GM12874 (cell line): ENCODE results near the gene MPDZ.

Source experiments
- CTCF ChIP-seq: IDR thresholded peaks from 2 replicates; pipeline ENCODE4 v1.5.1; 2011; ENCODE audit warnings: low read depth, mild to moderate bottlenecking, control low read depth, low read length, moderate library complexity; ENCODE audit not compliant: insufficient read depth

MPDZ gene

GRCh38 chr9:13274886-13275641, 4.4 kb downstream of the MPDZ start:
- no peak for TF ChIP-seq CTCF

DNA sequence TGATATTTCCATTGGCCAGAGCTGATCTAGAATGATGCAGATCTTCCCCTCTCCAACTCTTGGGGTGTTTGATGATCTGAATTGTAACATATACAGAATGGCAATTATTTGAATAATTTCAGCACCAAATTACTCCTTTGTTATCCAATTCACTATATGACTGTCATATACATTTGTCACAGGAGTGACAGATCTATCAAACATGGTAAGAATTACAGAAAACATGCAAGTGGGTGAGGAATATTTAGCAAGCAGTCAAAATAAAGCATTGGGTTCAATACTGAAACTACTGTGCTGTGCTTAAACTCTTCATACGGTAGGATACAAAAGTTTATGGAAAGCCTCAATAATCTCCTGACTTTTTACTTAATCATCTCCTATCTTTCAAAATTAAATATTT, 8.8 kb downstream of the MPDZ start:
- no peak for TF ChIP-seq CTCF

- no peak for TF ChIP-seq CTCF
Observed at GRCh38 chr9:13269589-13270452, 9.7 kb downstream of the MPDZ start.

GRCh38 chr9:13268469-13268868, 11.0 kb downstream of the MPDZ start:
- no peak for TF ChIP-seq CTCF

- no peak for TF ChIP-seq CTCF
Observed at GRCh38 chr9:13267743-13268142, 11.7 kb downstream of the MPDZ start.

DNA sequence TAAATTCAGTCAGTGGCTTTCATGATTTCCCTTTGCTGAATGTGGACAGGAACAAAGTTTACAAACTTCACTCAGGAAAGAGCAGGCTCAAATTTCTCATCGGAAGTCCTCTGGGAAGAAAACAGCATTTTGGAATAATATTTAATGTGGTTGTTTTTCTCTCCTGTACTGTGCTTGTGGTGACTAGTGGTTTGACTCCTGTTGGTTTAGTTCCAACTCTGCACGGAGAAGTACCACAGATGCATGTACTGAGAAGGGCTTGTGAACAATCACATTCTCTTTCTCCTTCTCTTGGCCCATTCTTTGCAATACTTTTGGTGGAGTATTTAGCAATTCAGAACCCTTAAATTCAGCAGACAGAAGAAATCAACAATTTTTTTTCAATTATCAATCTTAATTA, 13.3 kb downstream of the MPDZ start:
- TF ChIP-seq CTCF, result no peak

GRCh38 chr9:13264788-13265187, 14.7 kb downstream of the MPDZ start:
- TF ChIP-seq CTCF, result no peak
